Naive thymus-derived CD4-positive, alpha-beta T cell (primary cell): Measurements from ENCODE around the gene HEXA. TPM values are rescaled to one million over a fixed set of nuclear protein-coding genes. Genes with fewer than 3 reads are reported as not detected.
"Not testable (repeated sequence)": the region's sequence is repeated elsewhere in the genome, so short reads cannot be mapped to it uniquely, and the experiment has no call there.

Experiments used
- ATAC-seq: fragments of 150-1000 bp; cut with Tn5 transposase; 2 replicates; pipeline ENCODE4 v1.10.0; 2021; ENCODE audit warnings: mild to moderate bottlenecking, moderate library complexity
- CTCF ChIA-PET: fragments of 350-600 bp; sonication (Branson Sonifier 250); formaldehyde crosslinking; loops from one replicate; lab custom pipeline; 2021; ENCODE audit warnings: antibody characterized with exemption; lab: Charles Lee
- POLR2A ChIA-PET: fragments of 350-600 bp; sonication (Branson Sonifier 250); formaldehyde crosslinking; loops from one replicate; lab custom pipeline; 2021; ENCODE audit warnings: antibody characterized with exemption, inconsistent platforms; lab: Charles Lee
- DNase-seq, 9 donors: peaks; one replicate each; pipeline versions ENCODE4 v3.0.0 to v3.0.0-alpha.2; 2020 to 2022; ENCODE audit warnings: mixed read lengths in 1 of 9
- H3K27ac ChIP-seq: one replicate; pipeline ENCODE4 v1.7.0; 2013; ENCODE audit warnings: mild to moderate bottlenecking, low read depth, low read length, moderate library complexity
- H3K27me3 ChIP-seq, 2 donors: one replicate each; pipeline ENCODE4 v1.7.0; 2013; ENCODE audit warnings: low read length in 2 of 2, mild to moderate bottlenecking in 2 of 2, moderate library complexity in 2 of 2; ENCODE audit not compliant: control insufficient read depth in 2 of 2, insufficient read depth in 2 of 2
- H3K36me3 ChIP-seq, 3 experiments: 1 replicate in 2 of 3; 2 replicates in 1 of 3; pipeline ENCODE4 v1.7.0; 2013; ENCODE audit warnings: low read length in 3 of 3, mild to moderate bottlenecking in 3 of 3, moderate library complexity in 1 of 3; ENCODE audit not compliant: insufficient read depth in 3 of 3, control insufficient read depth in 2 of 3
- H3K4me1 ChIP-seq, 2 donors: one replicate each; pipeline ENCODE4 v1.7.0; 2013; ENCODE audit warnings: low read length in 2 of 2, mild to moderate bottlenecking in 2 of 2, moderate library complexity in 1 of 2; ENCODE audit not compliant: control insufficient read depth in 2 of 2, insufficient read depth in 2 of 2
- H3K4me3 ChIP-seq: 2 replicates; pipeline ENCODE4 v1.7.0; 2013; ENCODE audit warnings: mild to moderate bottlenecking, low read length
- H3K9me3 ChIP-seq, 3 experiments: 1 replicate in 2 of 3; 2 replicates in 1 of 3; pipeline ENCODE4 v1.7.0; 2013; ENCODE audit warnings: low read length in 3 of 3; ENCODE audit not compliant: control insufficient read depth in 2 of 3
- H3K27ac Mint-ChIP-seq, 9 donors: one replicate each; pipeline ENCODE4 v1.8.0; 2020 to 2022; ENCODE audit warnings: mixed read lengths in 9 of 9, mild to moderate bottlenecking in 8 of 9, moderate library complexity in 5 of 9, inconsistent platforms in 2 of 9
- H3K27me3 Mint-ChIP-seq, 5 donors: one replicate each; pipeline ENCODE4 v1.8.0; 2021 to 2022; ENCODE audit warnings: mixed read lengths in 5 of 5, mild to moderate bottlenecking in 1 of 5
- H3K36me3 Mint-ChIP-seq, 5 donors: one replicate each; pipeline ENCODE4 v1.8.0; 2020 to 2022; ENCODE audit warnings: mixed read lengths in 5 of 5, mild to moderate bottlenecking in 3 of 5, inconsistent platforms in 1 of 5
- H3K4me1 Mint-ChIP-seq, 7 donors: one replicate each; pipeline ENCODE4 v1.8.0; 2020 to 2022; ENCODE audit warnings: mixed read lengths in 7 of 7, mild to moderate bottlenecking in 3 of 7, inconsistent platforms in 1 of 7
- H3K4me3 Mint-ChIP-seq, 10 donors: one replicate each; pipeline ENCODE4 v1.8.0; 2020 to 2022; ENCODE audit warnings: mild to moderate bottlenecking in 10 of 10, mixed read lengths in 10 of 10, moderate library complexity in 6 of 10, inconsistent platforms in 2 of 10
- H3K9me3 Mint-ChIP-seq, 11 donors: one replicate each; pipeline ENCODE4 v1.8.0; 2020 to 2022; ENCODE audit warnings: mixed read lengths in 11 of 11, mild to moderate bottlenecking in 4 of 11, inconsistent platforms in 1 of 11, moderate library complexity in 1 of 11
- intact Hi-C, 2 donors: fragments of 100-400 bp; cut with micrococcal nuclease; formaldehyde crosslinking; loops; one replicate each; pipeline ENCODE4 v1.15.1; 2023
- polyA plus RNA-seq, 2 donors: library from polyadenylated mRNA; unstranded; fragments of 300-500 nt; fragmentation: Illumina TruSeq; gene quantifications; one replicate each; pipeline ENCODE4 v1.2.3, GENCODE V29; 2021
- total RNA-seq, 6 experiments: library from RNA in 5 of 6; stranded (reverse) in 5 of 6; gene quantifications; 1 replicate in 5 of 6; 2 replicates in 1 of 6; pipeline ENCODE4 v1.2.3 and lab custom pipeline; 2021 to 2026

Gene HEXA
- total and polyA plus RNA-seq, 7 experiments from 2014 or later = 60.3 to 101 (median 88.0) TPM

- H3K4me1 Mint-ChIP-seq, H3K4me3 ChIP-seq, intact Hi-C loops, H3K36me3 Mint-ChIP-seq, H3K4me1 ChIP-seq, POLR2A ChIA-PET, H3K27ac Mint-ChIP-seq, H3K4me3 Mint-ChIP-seq, ATAC-seq, H3K36me3 ChIP-seq, DNase-seq, H3K27me3 ChIP-seq, CTCF ChIA-PET, H3K27ac ChIP-seq, H3K9me3 ChIP-seq: not testable (repeated sequence)
- Mint-ChIP-seq H3K9me3 (peaks cover 0 to 17% (median 5%) of the 10 kb centered on the region in 11 donors), H3K27me3 (peaks cover 10 to 29% (median 16%) of the 10 kb centered on the region in 5 donors)
These were observed 37.5 kb upstream of the HEXA start for GRCh38 chr15:72413337-72413736.

DNA sequence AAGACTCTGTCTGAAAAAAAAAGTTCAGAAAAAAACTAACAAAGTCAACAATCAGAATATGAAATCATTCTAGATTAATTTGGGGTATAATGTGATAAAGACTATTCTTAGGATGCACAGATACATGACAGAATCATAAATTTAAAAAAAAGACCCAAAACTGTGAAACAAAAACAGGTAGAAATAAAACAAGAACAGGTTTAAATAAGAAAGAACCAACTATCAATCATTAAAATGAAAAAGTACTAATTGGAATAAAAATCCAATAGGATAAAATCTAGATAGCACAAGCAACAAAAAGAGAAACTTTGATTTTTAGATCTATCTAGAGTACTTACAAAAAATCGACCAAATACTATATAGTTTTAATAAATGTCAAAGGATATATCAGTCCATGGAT is 35.7 kb upstream of the HEXA start:
- H3K4me1 Mint-ChIP-seq = no peaks in the 10 kb centered on the region
- intact Hi-C loops = no loop called here
- ChIA-PET POLR2A (no interaction called here), CTCF (no interaction called here)
- H3K4me1 ChIP-seq = no peaks in the 10 kb centered on the region
- peaks cover 17 to 29% (median 23%) of the 10 kb centered on the region in 5 donors for H3K27me3 Mint-ChIP-seq
- no peak for DNase-seq
- H3K36me3 ChIP-seq = no peaks in the 10 kb centered on the region
- H3K9me3 ChIP-seq = no peaks in the 10 kb centered on the region
- H3K27ac Mint-ChIP-seq = no peak overlapping the region
- peaks cover 0 to 17% (median 5%) of the 10 kb centered on the region in 11 donors for H3K9me3 Mint-ChIP-seq
- peaks cover 0 to 4% of the 10 kb centered on the region in 2 donors for H3K27me3 ChIP-seq
- no peak overlapping the region for H3K4me3 ChIP-seq
- H3K36me3 Mint-ChIP-seq = peaks cover 0 to 5% (median 0%) of the 10 kb centered on the region in 5 donors
- H3K27ac ChIP-seq = no peak overlapping the region
- no peak overlapping the region for H3K4me3 Mint-ChIP-seq
- no peak for ATAC-seq

DNA sequence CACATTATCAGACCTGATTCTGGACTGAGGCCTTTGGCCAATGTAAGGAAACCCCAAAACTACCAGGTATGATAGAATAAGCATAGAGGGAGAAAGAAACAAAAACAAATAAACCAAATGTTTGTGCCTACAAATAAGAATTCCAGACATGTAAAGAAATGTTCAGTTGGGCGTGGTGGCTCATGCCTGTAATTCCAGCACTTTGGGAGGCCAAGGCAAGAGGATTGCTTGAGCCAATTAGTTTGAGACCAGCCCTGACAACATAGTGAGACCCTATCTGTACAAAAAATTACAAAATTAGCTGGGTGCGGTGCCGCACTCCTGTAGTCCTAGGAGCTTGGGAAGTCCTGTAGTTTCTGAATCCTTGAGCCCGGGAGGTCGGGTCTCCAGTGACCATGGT is 35.3 kb upstream of the HEXA start:
- ATAC-seq (no peak), DNase-seq (no peak)
- Mint-ChIP-seq H3K4me1 (no peaks in the 10 kb centered on the region), H3K36me3 (peaks cover 0 to 5% (median 0%) of the 10 kb centered on the region in 5 donors), H3K9me3 (peaks cover 0 to 17% (median 5%) of the 10 kb centered on the region in 11 donors), H3K27me3 (peaks cover 18 to 29% (median 26%) of the 10 kb centered on the region in 5 donors), H3K4me3 (no peak overlapping the region), H3K27ac (no peak overlapping the region)
- ChIA-PET POLR2A (no interaction called here), CTCF (no interaction called here)
- Histone ChIP-seq H3K27ac (no peak overlapping the region), H3K4me3 (no peak overlapping the region), H3K27me3 (peaks cover 0 to 4% of the 10 kb centered on the region in 2 donors), H3K9me3 (no peaks in the 10 kb centered on the region), H3K36me3 (no peaks in the 10 kb centered on the region), H3K4me1 (no peaks in the 10 kb centered on the region)
- intact Hi-C loops = no loop called here

- H3K36me3 Mint-ChIP-seq = peaks cover 0 to 5% (median 3%) of the 10 kb centered on the region in 5 donors
- H3K27me3 ChIP-seq = peaks cover 0 to 4% of the 10 kb centered on the region in 2 donors
- peaks cover 0 to 12% (median 5%) of the 10 kb centered on the region in 11 donors for H3K9me3 Mint-ChIP-seq
- H3K27ac Mint-ChIP-seq = no peak overlapping the region
- no peak for ATAC-seq
- no peak overlapping the region for H3K27ac ChIP-seq
- H3K4me3 ChIP-seq = no peak overlapping the region
- no peak overlapping the region for H3K4me3 Mint-ChIP-seq
- peaks cover 39 to 48% (median 40%) of the 10 kb centered on the region in 5 donors for H3K27me3 Mint-ChIP-seq
- H3K4me1 Mint-ChIP-seq = no peaks in the 10 kb centered on the region
- POLR2A ChIA-PET = no interaction called here
- no peaks in the 10 kb centered on the region for H3K36me3 ChIP-seq
- CTCF ChIA-PET = interaction anchor here (0.6 kb wide), 1 partner anchor 58 kb away, joined by 5 read pairs; no protein-coding TSS in a partner anchor
- no peaks in the 10 kb centered on the region for H3K9me3 ChIP-seq
- H3K4me1 ChIP-seq = no peaks in the 10 kb centered on the region
- DNase-seq = no peak
- intact Hi-C loops = no loop called here
These were observed 31.1 kb upstream of the HEXA start for GRCh38 chr15:72406936-72407335.

GRCh38 chr15:72404841-72405240 is 29.0 kb upstream of the HEXA start:
- Histone ChIP-seq H3K27ac (no peak overlapping the region), H3K9me3 (no peaks in the 10 kb centered on the region), H3K36me3 (no peaks in the 10 kb centered on the region), H3K4me1 (no peaks in the 10 kb centered on the region), H3K4me3 (no peak overlapping the region), H3K27me3 (peaks cover 0 to 4% of the 10 kb centered on the region in 2 donors)
- H3K4me1 Mint-ChIP-seq = no peaks in the 10 kb centered on the region
- CTCF ChIA-PET = interaction anchor here (2.0 kb wide), 1 partner anchor 15 kb away, joined by 5 read pairs; no protein-coding TSS in a partner anchor
- POLR2A ChIA-PET = no interaction called here
- H3K4me3 Mint-ChIP-seq = no peak overlapping the region
- peaks cover 33 to 48% (median 40%) of the 10 kb centered on the region in 5 donors for H3K27me3 Mint-ChIP-seq
- intact Hi-C loops = no loop called here
- peaks cover 0 to 2% (median 0%) of the 10 kb centered on the region in 11 donors for H3K9me3 Mint-ChIP-seq
- H3K36me3 Mint-ChIP-seq = peaks cover 0 to 3% (median 0%) of the 10 kb centered on the region in 5 donors
- ATAC-seq (no peak), DNase-seq (no peak)
- H3K27ac Mint-ChIP-seq = no peak overlapping the region

DNA sequence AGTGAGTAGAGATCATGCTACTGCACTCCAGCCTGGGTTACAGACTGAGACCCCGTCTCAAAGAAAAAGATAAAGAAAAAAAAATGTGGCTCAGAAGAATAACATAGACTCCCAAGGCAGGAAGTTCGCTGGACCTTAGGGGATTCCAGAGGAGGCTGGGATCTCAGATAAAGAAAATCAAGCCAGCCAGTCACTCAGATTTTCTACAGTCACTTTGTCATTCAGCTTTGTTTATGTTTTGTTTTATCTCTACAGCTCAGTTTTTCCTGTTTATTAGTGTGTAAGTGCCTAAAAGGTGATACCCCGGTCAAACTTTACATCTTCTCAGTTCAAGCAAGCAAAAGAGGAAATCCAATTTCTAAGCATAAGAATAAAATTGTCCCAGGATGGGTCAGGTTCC is 28.5 kb upstream of the HEXA start:
- Histone ChIP-seq H3K4me3 (no peak overlapping the region), H3K9me3 (no peaks in the 10 kb centered on the region), H3K27ac (no peak overlapping the region), H3K36me3 (no peaks in the 10 kb centered on the region), H3K27me3 (peaks cover 0 to 3% of the 10 kb centered on the region in 2 donors), H3K4me1 (no peaks in the 10 kb centered on the region)
- peaks cover 0 to 2% (median 0%) of the 10 kb centered on the region in 11 donors for H3K9me3 Mint-ChIP-seq
- DNase-seq (no peak), ATAC-seq (no peak)
- ChIA-PET POLR2A (no interaction called here), CTCF (interaction anchor here (0.5 to 2.0 kb wide), 2 partner anchors 15 to 245 kb away, joined by 3 to 5 read pairs; no protein-coding TSS in a partner anchor)
- H3K4me3 Mint-ChIP-seq = no peak overlapping the region
- H3K27me3 Mint-ChIP-seq = peaks cover 28 to 45% (median 35%) of the 10 kb centered on the region in 5 donors
- H3K36me3 Mint-ChIP-seq = peaks cover 0 to 3% (median 0%) of the 10 kb centered on the region in 5 donors
- H3K4me1 Mint-ChIP-seq = no peaks in the 10 kb centered on the region
- intact Hi-C loops = no loop called here
- H3K27ac Mint-ChIP-seq = no peak overlapping the region

GRCh38 chr15:72402726-72403125 is 26.9 kb upstream of the HEXA start:
- no peak overlapping the region for H3K27ac ChIP-seq
- no peak overlapping the region for H3K27ac Mint-ChIP-seq
- no peaks in the 10 kb centered on the region for H3K4me1 ChIP-seq
- peaks cover 21 to 46% (median 39%) of the 10 kb centered on the region in 5 donors for H3K27me3 Mint-ChIP-seq
- no peak overlapping the region for H3K4me3 ChIP-seq
- ChIA-PET CTCF (interaction anchor here (0.6 kb wide), 1 partner anchor 65 kb away, joined by 3 read pairs; no protein-coding TSS in a partner anchor), POLR2A (no interaction called here)
- peaks cover 0 to 2% (median 0%) of the 10 kb centered on the region in 11 donors for H3K9me3 Mint-ChIP-seq
- no peaks in the 10 kb centered on the region for H3K4me1 Mint-ChIP-seq
- H3K27me3 ChIP-seq = no peaks in the 10 kb centered on the region
- peaks cover 0 to 3% (median 0%) of the 10 kb centered on the region in 5 donors for H3K36me3 Mint-ChIP-seq
- no peaks in the 10 kb centered on the region for H3K36me3 ChIP-seq
- DNase-seq = no peak
- no peak for ATAC-seq
- no peaks in the 10 kb centered on the region for H3K9me3 ChIP-seq
- intact Hi-C loops = no loop called here
- H3K4me3 Mint-ChIP-seq = no peak overlapping the region
